ENCODE measurements around the gene SSBP2. TPM values are rescaled to one million over a fixed set of nuclear protein-coding genes. Genes with fewer than 3 reads are reported as not detected.
"Not testable (repeated sequence)": the region's sequence is repeated elsewhere in the genome, so short reads cannot be mapped to it uniquely, and the experiment has no call there.

SSBP2 gene
- total RNA-seq, 1 donor from 2014 or later, result 30.6 TPM

DNA sequence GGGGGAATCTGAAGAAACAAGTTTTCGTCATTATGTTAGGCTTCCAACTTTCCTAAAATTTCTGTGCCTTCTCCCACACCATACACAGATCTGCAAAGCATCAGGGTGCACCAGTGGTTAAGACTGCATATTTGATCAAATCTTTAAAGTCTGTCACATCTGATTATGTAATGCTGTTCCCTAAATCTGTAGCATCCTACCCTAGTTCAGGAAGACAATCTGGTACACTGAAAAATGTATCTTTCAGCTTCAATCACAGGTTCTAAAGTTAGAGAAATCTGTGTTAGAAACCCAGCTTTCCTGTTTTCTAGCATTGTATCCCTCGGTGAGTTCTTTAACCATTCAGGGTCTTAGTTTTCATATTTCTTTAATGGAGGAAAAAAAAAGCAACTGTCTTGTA is 3.9 kb downstream of the SSBP2 start:
- intact Hi-C loops (cut with micrococcal nuclease), result loop anchor here (5.0 kb wide), 2 partner anchors 420 to 740 kb away; no protein-coding TSS in a partner anchor

- intact Hi-C loops (cut with micrococcal nuclease), result no loop called here
These were observed 10.1 kb downstream of the SSBP2 start for GRCh38 chr5:81740758-81741157.

- intact Hi-C loops (cut with micrococcal nuclease), result no loop called here
These were observed 11.6 kb downstream of the SSBP2 start for GRCh38 chr5:81739291-81739690.

GRCh38 chr5:81729276-81729675 is 21.6 kb downstream of the SSBP2 start:
- intact Hi-C loops (cut with micrococcal nuclease), result no loop called here

DNA sequence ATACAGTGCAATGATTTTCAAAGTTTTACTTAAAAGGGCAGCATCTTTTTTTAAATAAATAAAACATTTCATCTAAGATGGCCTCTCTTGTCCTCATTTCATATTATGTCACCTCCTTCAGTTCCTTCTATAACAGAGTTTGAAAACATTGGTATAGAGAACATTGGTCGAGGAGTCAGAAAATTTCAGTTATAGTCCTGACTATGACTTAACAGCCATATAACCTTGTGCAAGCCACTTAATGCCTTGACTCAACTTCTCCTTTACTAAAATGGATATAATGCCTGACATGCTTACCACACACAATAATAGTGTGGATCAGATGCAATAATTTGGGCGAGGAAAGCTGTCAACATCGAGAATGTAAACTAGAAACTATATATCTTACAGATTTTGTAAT is 22.6 kb downstream of the SSBP2 start:
- intact Hi-C loops (cut with micrococcal nuclease), result no loop called here

DNA sequence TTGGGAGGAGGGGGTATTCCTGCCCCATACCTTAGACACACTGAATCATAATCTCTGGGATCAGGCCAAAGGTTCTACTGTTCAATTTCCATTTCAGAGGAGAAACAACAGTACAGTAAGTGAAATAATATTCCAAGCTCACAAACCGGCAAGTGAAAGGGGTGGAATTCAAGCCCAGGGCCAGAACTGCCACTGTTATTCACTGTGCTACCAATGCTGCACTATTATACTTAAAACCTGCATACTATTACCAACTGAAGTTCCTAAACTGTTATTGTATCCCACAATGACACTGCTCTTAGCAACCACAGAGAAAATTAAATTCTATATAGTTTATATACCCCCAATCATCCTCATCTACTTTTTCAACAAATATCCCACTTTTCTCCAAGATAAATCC is 24.6 kb downstream of the SSBP2 start:
- intact Hi-C loops (cut with micrococcal nuclease), result no loop called here

DNA sequence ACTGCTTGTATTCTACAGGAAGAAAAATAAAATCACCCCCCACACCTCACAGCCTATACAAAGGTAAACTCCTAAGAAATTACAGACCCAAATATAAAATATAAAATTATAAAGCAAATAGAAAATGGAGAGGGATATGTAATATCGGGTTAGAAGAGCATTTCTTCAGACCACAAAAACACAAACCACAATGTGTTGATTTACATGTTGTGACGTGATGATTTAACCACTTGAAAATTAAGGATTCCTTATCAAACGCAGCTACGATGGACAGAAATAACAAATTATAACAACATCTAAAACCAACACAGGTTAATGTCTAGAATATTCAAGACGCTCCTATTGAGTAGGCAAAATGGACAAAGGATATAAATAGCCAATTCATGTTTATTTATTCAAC is 26.3 kb downstream of the SSBP2 start:
- intact Hi-C loops (cut with micrococcal nuclease), result no loop called here

DNA sequence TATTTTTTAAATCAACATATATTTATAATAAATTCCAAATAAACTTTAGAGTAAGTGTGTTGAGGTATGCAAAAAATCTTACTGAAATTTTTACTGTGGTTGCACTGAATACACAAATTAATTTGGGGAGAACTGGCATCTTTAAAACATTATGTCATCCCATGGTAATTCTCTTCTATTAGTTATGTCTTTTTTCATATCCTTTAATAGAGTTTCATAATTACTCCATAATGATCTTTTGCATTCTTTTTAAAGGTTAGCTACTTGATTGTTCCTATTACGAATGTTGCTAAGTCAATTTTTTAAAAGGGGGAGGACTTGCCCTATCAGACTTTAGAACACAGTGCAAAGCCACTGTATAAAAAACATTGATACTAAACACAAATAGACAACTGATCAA is 26.8 kb downstream of the SSBP2 start:
- intact Hi-C loops (cut with micrococcal nuclease), result no loop called here

DNA sequence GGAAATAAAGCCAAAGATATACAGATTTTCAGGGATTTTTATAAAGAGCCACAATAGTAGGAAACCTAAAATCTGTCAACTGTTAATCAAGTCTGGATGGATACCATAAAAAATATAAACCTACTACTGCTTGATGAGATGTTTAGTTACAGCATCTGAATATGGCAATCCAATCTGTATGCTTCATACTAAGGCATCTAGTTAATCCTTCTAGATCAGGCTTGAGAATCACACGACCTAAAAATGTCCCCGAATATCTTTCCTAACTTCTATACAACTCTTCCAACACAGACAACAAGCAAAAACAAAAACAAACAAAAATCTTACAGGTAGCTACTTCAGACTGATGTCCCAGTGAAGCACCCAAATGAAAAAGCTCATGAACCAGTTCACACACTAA is 29.8 kb downstream of the SSBP2 start:
- intact Hi-C loops (cut with micrococcal nuclease), result no loop called here

DNA sequence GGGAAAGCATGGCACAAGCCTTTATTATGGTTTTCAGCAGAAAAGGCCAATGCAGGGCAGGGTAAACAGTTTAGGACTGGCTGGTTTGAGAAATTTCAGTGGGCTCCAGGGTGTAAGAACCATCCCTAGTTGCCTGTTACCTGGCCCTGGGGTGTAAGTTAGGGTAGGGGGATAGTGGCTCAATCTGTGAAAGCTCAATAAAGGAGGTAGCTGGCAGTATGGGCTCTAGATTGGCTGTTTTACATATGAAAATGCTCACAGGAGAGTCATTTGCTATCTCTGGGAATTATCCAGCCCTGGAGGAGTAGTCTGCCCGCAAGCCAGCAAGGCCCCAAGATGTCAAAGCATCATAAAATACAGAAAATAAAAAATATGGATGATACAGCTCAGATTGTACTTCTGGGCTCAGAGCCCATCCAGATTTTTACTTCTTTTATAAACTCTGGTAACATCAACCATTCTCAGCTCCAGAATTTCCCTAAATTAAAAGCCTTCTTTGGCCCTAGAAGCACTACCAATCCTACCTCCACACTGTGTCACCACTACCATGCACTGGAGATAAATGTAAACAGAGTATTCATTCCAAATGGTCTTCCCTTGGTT is 31.1 kb downstream of the SSBP2 start:
- intact Hi-C loops (cut with micrococcal nuclease), result no loop called here

DNA sequence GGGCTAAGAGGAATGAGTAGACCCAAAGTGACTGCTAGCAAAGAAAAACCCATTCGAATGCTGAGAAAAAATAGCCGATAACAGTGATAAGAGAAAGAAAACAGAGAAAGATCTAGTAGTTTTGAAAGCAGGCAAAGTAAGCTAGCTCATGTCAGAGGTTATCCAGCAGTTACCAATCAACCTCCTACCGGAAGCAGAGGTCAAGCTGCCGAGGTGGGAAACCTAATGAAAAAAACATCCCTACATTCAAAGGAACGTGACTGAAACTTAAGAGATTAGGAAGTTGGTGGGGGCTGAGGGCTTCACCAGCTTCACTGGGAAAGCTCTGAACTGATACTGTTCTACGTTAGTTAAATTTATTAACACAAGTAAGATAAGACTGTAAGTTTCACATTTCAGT is 32.6 kb downstream of the SSBP2 start:
- intact Hi-C loops (cut with micrococcal nuclease), result no loop called here

DNA sequence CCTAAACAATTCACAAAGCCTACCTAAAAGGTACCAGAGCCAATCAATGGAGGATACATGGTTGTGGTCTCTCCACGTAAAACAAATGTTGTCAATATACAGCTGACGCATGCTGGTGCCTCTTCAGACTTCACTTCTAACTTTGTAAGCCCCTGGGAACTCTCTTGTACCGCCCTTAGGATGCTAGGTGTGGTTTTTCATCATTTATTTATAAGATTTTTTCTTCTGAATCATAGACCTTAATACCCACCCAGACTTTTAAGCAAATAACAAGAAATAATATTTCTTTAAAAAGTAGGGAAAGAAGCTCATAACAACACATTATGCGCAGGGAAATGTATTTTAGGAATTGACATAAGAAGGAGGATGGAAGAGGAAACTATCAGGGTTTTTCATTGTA is 33.0 kb downstream of the SSBP2 start:
- intact Hi-C loops (cut with micrococcal nuclease), result no loop called here

- intact Hi-C loops (cut with micrococcal nuclease), result no loop called here
These were observed 33.7 kb downstream of the SSBP2 start for GRCh38 chr5:81717226-81717625.

DNA sequence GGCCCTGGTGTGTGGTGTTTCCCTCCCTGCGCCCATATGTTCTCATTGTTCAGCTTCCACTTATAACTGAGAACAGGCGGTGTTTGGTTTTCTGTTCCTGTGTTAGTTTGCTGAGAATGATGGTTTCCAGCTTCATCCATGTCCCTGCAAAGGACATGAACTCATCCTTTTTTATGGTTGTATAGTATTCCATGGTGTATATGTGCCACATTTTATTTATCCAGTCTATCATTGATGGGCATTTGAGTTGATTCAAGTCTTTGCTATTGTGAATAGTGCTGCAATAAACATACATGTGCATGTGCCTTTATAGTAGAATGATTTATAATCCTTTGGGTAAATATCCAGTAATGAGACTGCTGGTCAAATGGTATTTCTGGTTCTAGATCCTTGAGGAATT is 36.8 kb downstream of the SSBP2 start:
- intact Hi-C loops (cut with micrococcal nuclease), result not testable (repeated sequence)

- intact Hi-C loops (cut with micrococcal nuclease), result no loop called here
These were observed 42.0 kb downstream of the SSBP2 start for GRCh38 chr5:81708889-81709288.

DNA sequence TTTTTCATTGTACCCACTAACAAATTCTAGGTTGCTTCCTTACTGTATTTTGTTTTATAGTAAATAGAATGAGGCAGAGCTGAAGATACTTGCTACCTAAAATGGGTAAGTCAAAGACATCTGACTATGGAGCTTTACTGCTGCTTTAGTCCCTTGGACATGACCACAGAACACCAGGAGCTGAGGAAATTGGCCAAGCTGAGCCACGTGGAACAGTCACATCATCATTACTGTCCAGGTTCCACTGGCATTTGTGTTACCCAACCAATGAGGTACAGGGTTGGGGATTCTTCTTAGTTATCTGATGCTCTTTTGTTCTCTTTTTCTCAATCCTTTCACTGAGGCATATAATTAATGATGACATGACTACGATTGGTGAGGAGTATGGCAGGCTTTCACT is 47.1 kb downstream of the SSBP2 start:
- intact Hi-C loops (cut with micrococcal nuclease), result no loop called here

DNA sequence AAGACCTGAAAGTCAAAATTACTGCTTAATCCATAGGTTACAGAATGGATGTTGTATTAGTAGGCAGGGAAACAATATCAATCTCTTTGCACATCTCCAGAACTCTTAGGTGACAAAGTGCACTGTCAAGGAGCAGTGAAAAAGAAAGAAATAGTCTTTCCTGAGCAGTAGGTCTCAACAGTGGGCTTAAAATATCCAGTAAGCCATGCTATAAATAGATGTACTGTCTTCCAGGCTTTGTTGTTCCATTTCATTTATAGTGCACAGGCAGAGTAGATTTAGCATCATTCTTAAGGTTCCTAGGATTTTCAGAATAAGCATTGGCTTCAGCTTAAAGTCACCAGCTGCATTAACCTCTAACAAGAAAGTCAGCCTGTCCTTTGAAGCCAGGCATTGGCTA is 50.7 kb downstream of the SSBP2 start:
- intact Hi-C loops (cut with micrococcal nuclease), result no loop called here

- intact Hi-C loops (cut with micrococcal nuclease), result no loop called here
These were observed 52.1 kb downstream of the SSBP2 start for GRCh38 chr5:81698813-81699212.

- intact Hi-C loops (cut with micrococcal nuclease), result no loop called here
These were observed 54.2 kb downstream of the SSBP2 start for GRCh38 chr5:81696418-81697397.

GRCh38 chr5:81694726-81695125 is 56.2 kb downstream of the SSBP2 start:
- intact Hi-C loops (cut with micrococcal nuclease), result no loop called here

GRCh38 chr5:81688215-81688614 is 62.7 kb downstream of the SSBP2 start:
- intact Hi-C loops (cut with micrococcal nuclease), result no loop called here

- intact Hi-C loops (cut with micrococcal nuclease), result no loop called here
These were observed 63.6 kb downstream of the SSBP2 start for GRCh38 chr5:81687292-81687691.

GRCh38 chr5:81685471-81685870 is 65.4 kb downstream of the SSBP2 start:
- intact Hi-C loops (cut with micrococcal nuclease), result no loop called here
